ENCODE measurements around the gene TMEM94. TPM values are rescaled to one million over a fixed set of nuclear protein-coding genes. Genes with fewer than 3 reads are reported as not detected.

Gene TMEM94
- total and polyA plus RNA-seq, 2 of the 13 experiments (the other 11 are each of a cell fraction or from before 2014, with no cell fraction given) = 32.6 to 134 TPM

DNA sequence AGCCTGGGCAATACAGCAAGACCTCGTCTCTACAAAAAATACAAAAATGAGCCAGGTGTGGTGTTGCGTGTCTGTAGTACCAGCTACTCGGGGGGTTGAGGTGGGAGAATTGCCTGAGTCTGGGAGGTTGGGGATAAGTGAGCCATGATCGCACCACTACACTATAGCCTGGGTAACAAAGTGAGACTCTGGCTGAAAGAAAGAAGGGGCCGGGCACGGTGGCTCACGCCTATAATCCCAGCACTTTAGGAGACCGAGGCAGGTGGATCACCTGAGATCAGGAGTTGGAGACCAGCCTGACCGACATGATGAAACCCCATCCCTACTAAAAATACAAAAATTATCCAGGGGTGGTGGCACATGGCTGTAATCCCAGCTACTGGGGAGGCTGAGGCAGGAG is 40.4 kb upstream of the TMEM94 start (continued):
- TF ChIP-seq, protein P1, sequence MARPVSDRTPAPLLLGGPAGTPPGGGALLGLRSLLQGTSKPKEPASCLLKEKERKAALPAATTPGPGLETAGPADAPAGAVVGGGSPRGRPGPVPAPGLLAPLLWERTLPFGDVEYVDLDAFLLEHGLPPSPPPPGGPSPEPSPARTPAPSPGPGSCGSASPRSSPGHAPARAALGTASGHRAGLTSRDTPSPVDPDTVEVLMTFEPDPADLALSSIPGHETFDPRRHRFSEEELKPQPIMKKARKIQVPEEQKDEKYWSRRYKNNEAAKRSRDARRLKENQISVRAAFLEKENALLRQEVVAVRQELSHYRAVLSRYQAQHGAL (CRISPR knock-in tag; IDR thresholded peaks at IDR 0.05; ENCODE audit: not compliant biosample characterization) = no peak
- TF ChIP-seq MXI1 (IDR thresholded peaks at IDR 0.05; ENCODE audit: borderline replicate concordance, low read depth, low read length) (no peak), ATRX (CRISPR knock-in tag; IDR thresholded peaks at IDR 0.05; ENCODE audit: borderline replicate concordance) (no peak), ARNT (IDR thresholded peaks at IDR 0.05) (no peak)

DNA sequence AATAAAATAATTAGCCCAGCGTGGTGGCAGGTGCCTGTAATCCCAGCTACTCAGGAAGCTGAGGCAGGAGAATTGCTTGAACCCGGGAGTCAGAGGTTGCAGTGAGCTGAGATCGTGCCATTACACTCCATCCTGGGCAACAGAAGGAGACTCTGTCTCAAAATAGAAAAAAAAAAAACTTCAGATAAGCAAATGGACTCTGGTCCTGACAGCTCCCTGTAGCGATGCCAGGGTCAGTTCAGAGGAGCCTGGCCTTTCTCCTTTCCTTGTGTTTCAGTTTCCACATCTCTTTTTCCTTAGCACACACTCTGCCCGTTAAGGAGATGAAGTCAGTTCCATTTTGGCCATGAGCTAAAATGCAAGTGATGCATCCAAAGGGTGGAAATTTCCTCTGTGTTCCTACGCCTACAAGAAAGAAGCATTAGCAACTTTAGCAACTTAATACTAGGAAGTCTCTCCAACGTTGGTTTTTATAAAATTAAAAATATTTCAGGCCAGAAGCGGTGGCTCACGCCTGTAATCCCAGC is 39.3 kb upstream of the TMEM94 start:
- Histone ChIP-seq H4K20me1 (ENCODE audit: insufficient read depth, low read length) (no peaks in the 10 kb centered on the region), H3K4me2 (ENCODE audit: low read depth, low read length) (peak overlapping the region; percentile 87), H3K4me3 (replicated peaks in 1 of 3; ENCODE audit: insufficient read depth in 1 of 3, low read depth in 2 of 3, low read length in 3 of 3) (peak overlapping the region in 1 of 3 experiments; percentile 22; a peak in 2 of 6 replicates), H3K36me3 (replicated peaks in 1 of 2; ENCODE audit: control insufficient read depth in 1 of 2, insufficient read depth in 2 of 2, low read length in 2 of 2) (no peaks in the 10 kb centered on the region), H3K9me3 (ENCODE audit: low read length) (no peaks in the 10 kb centered on the region), H2AFZ (ENCODE audit: low read length) (peak overlapping the region; percentile 34), H3K27me3 (ENCODE audit: control insufficient read depth in 1 of 2, insufficient read depth in 2 of 2, low read length in 2 of 2) (peaks cover 0 to 5% of the 10 kb centered on the region in 2 experiments; a peak in 1 of 5 replicates), H3K9ac (ENCODE audit: insufficient read depth, low read depth, low read length) (peak overlapping the region; percentile 7; the same call in 1 of the 2 replicates), H3K4me1 (ENCODE audit: insufficient read depth, low read length) (peaks cover 45% of the 10 kb centered on the region), H3K79me2 (ENCODE audit: insufficient read depth, low read length) (no peaks in the 10 kb centered on the region), H3K27ac (ENCODE audit: extremely low read length, insufficient read depth, low read length) (peak overlapping the region; percentile 30)
- ChIA-PET CTCF (ENCODE audit: low intra/inter-chr PET ratio, low total read pairs) (no interaction called here), POLR2A (interaction anchor here (0.9 to 1.5 kb wide), 3 partner anchors 19 to 39 kb away, joined by 3 to 7 read pairs (median 5); partner anchors contain the start of gene TMEM94)
- TF ChIP-seq HNF4A (CRISPR knock-in tag; IDR thresholded peaks at IDR 0.05) = peak; percentile 65
- TF ChIP-seq ZFX (CRISPR knock-in tag; IDR thresholded peaks at IDR 0.05; ENCODE audit: low read depth) = 0 out of 2 replicates have a peak, but pooled peaks have one; percentile 27
- 0 out of 2 replicates have a peak, but pooled peaks have one; percentile 18 for TF ChIP-seq SP4 (CRISPR knock-in tag; IDR thresholded peaks at IDR 0.05)
- no peak for TF ChIP-seq ZFP37 (CRISPR knock-in tag; IDR thresholded peaks at IDR 0.05; ENCODE audit: borderline replicate concordance)
- TF ChIP-seq, protein P2, sequence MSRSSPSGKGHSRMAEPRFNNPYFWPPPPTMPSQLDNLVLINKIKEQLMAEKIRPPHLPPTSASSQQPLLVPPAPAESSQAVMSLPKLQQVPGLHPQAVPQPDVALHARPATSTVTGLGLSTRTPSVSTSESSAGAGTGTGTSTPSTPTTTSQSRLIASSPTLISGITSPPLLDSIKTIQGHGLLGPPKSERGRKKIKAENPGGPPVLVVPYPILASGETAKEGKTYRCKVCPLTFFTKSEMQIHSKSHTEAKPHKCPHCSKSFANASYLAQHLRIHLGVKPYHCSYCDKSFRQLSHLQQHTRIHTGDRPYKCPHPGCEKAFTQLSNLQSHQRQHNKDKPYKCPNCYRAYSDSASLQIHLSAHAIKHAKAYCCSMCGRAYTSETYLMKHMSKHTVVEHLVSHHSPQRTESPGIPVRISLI (CRISPR knock-in tag; IDR thresholded peaks at IDR 0.05; ENCODE audit: borderline replicate concordance) = peak; percentile 86
- no peak for DNase-seq (ENCODE audit: low spot score)
- FAIRE-seq = peak; percentile 26
- BruUV-seq (replicated peaks) = no TSS peak
- ATAC-seq = no peak
- intact Hi-C loops (cut with micrococcal nuclease; ENCODE audit: unreplicated experiment) (no loop called here), in situ Hi-C loops (cut with HindIII; ENCODE audit: extremely low pct_ligation_motif_present, low pct_unique_long_range_greater_than_20kb) (loop anchor here (10.0 kb wide), 1 partner anchor 452 kb away; no protein-coding TSS in a partner anchor)
- WGBS (ENCODE audit: low lambda C conversion rate) = 18% methylated on average over 9 of the region's 9 CpGs

Measured in HepG2 (cell line).